Body of pancreas (tissue), 4 donors: Measurements from ENCODE around the gene TMBIM1. TPM values are rescaled to one million over a fixed set of nuclear protein-coding genes. Genes with fewer than 3 reads are reported as not detected.
"Not testable (repeated sequence)": the region's sequence is repeated elsewhere in the genome, so short reads cannot be mapped to it uniquely, and the experiment has no call there.

Experiments
- ATAC-seq: fragments of 150-250 bp; one replicate; pipeline ENCODE4 v1.9.1; 2016
- DNase-seq, 4 donors: peaks; one replicate each; pipeline ENCODE4 v3.0.0-alpha.2; 2019
- H3K27ac ChIP-seq, 4 donors: fragments of 200-600 bp; sonication (generic); 1 replicate in 3 of 4; 2 replicates in 1 of 4; pipeline versions ENCODE4 v1.5.1 to v1.6.1; 2016 to 2019; ENCODE audit warnings: mild to moderate bottlenecking in 1 of 4, mixed read lengths in 1 of 4, moderate library complexity in 1 of 4
- H3K27me3 ChIP-seq, 2 donors: fragments of 200-600 bp; sonication (generic); one replicate each; pipeline ENCODE4 v1.6.0; 2016; ENCODE audit warnings: mild to moderate bottlenecking in 1 of 2
- H3K36me3 ChIP-seq, 2 donors: fragments of 200-600 bp; sonication (generic); replicated peaks in 1 of 2; 2 replicates each; pipeline ENCODE4 v1.5.1; 2016; ENCODE audit warnings: low read depth in 2 of 2; ENCODE audit not compliant: insufficient read depth in 1 of 2
- H3K4me1 ChIP-seq: fragments of 200-600 bp; sonication (generic); one replicate; pipeline ENCODE4 v1.6.0; 2016
- H3K4me3 ChIP-seq, 2 donors: fragments of 200-600 bp; sonication (generic); 1 replicate in 1 of 2; 2 replicates in 1 of 2; pipeline ENCODE4 v1.5.1; 2016 to 2019
- H3K9me3 ChIP-seq, 3 donors: fragments of 200-600 bp; sonication (generic); 1 replicate in 2 of 3; 2 replicates in 1 of 3; pipeline ENCODE4 v1.5.1; 2016
- CTCF ChIP-seq, 7 experiments: fragments of 450-650 bp in 4 of 7; fragments of 200-600 bp in 3 of 7; sonication (generic) in 3 of 7; IDR thresholded peaks; one replicate each; pipeline ENCODE4 v1.5.1; 2016 to 2019; ENCODE audit warnings: antibody characterized with exemption in 7 of 7
- POLR2A ChIP-seq, 3 donors: fragments of 450-650 bp; IDR thresholded peaks; one replicate each; pipeline ENCODE4 v1.6.1; 2016; ENCODE audit warnings: antibody characterized with exemption in 3 of 3, mild to moderate bottlenecking in 2 of 3
- WGBS, 2 donors: methylation state at CpG; one replicate each; pipeline ENCODE4 v1.1.5; 2017; 5-methylcytosine and 5-hydroxymethylcytosine counted together
- intact Hi-C: fragments of 100-400 bp; cut with DNase I; formaldehyde crosslinking; loops from one replicate; pipeline ENCODE4 v1.15.1; 2023
- total RNA-seq, 2 donors: library from RNA; depleted of rRNA; stranded (reverse); fragments of >200 nt; gene quantifications; one replicate each; pipeline ENCODE4 v1.1.0, GENCODE V29; 2016

TMBIM1 gene
- total RNA-seq, 2 donors from 2014 or later = 125 to 148 TPM

DNA sequence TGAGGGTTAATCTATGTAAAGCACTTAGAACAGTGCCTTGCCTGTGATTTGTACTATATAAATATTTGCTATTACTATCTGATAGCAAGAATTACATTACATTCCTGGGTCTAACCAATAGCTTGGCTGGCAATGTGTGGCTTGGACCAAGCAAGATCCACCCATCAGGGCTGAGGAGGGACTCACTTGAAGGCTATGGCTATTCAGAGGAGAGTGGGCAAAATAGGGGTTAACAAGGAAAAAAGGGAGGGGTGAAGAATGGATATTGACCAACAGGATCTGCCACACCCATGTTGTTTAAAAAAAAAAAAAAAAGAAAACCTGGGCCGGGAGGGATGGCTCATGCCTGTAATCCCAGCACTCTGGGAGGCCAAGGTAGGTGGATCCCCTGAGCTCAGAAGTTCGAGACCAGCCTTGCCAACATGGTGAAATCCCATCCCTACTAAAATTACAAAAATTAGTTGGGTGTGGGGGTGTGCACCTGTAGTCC, 20.0 kb upstream of the TMBIM1 start:
- no peaks in the 10 kb centered on the region for H3K36me3 ChIP-seq
- H3K27ac ChIP-seq = peak overlapping the region in 3 of 4 donors; percentile 52 to 78 (median 53)
- DNase-seq = peak in 1 of 4 donors; percentile 12
- H3K27me3 ChIP-seq = no peaks in the 10 kb centered on the region
- ATAC-seq = peak; percentile 53
- WGBS, 2 donors = 49 to 51% methylated on average over 2 of the region's 2 CpGs
- no peaks in the 10 kb centered on the region for H3K9me3 ChIP-seq
- TF ChIP-seq CTCF (IDR thresholded peaks at IDR 0.05) = no peak
- TF ChIP-seq POLR2A (IDR thresholded peaks at IDR 0.05) = no peak
- peaks cover 33% of the 10 kb centered on the region for H3K4me1 ChIP-seq
- intact Hi-C loops = no loop called here
- no peak overlapping the region for H3K4me3 ChIP-seq

GRCh38 chr2:218311541-218312266, 19.4 kb upstream of the TMBIM1 start:
- H3K36me3 ChIP-seq, H3K9me3 ChIP-seq, H3K27me3 ChIP-seq, intact Hi-C loops, H3K4me3 ChIP-seq, DNase-seq, ATAC-seq: not testable (repeated sequence)
- Histone ChIP-seq H3K4me1 (peaks cover 33% of the 10 kb centered on the region), H3K27ac (peak overlapping the region in 3 of 4 donors; percentile 52 to 78 (median 53))
- 41 to 46% methylated on average over 11 of the region's 11 CpGs for WGBS, 2 donors

DNA sequence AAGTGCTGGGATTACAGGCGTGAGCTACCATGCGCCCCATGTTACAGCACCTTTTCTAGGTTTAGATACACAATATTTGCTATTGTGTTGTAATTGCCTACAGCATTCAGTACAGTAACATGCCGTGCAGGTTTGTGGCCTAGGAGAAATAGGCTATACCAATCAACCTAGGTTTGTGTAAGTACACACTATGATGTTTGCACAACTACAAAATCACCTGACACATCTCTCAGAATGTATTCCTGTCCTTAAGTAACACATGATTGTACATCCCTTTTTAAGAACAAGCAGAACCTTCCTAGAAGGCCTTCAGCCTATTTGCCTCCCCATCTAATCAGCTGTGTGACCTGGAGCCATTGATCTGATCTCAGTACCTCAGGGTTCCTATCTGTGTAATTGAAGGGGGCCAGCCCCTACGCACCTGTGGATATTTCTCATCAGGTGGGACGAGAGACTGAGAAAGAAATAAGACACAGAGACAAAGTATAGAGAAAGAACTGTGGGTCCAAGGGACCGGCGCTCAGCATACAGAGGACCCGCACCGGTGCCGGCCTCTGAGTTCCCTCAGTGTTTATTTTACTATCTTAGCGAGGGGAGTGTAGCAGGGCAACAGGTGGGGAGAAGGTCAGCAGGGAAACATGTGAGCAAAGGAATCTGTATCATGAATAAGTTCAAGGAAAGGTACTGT, 18.7 kb upstream of the TMBIM1 start:
- intact Hi-C loops = no loop called here
- DNase-seq = peak in 1 of 4 donors; percentile 39
- no peak for TF ChIP-seq POLR2A (IDR thresholded peaks at IDR 0.05)
- TF ChIP-seq CTCF (IDR thresholded peaks at IDR 0.05) = no peak
- no peaks in the 10 kb centered on the region for H3K36me3 ChIP-seq
- H3K9me3 ChIP-seq = no peaks in the 10 kb centered on the region
- 34 to 36% methylated on average over 11 of the region's 11 CpGs for WGBS, 2 donors
- no peak overlapping the region for H3K4me3 ChIP-seq
- peak overlapping the region in 3 of 4 donors; percentile 43 to 78 (median 52) for H3K27ac ChIP-seq
- no peaks in the 10 kb centered on the region for H3K27me3 ChIP-seq
- peaks cover 37% of the 10 kb centered on the region for H3K4me1 ChIP-seq
- peak; percentile 41 for ATAC-seq

- intact Hi-C loops = no loop called here
- DNase-seq = no peak
Observed at GRCh38 chr2:218307415-218308090, 15.2 kb upstream of the TMBIM1 start.

More at GRCh38 chr2:218307415-218308090, 15.2 kb upstream of the TMBIM1 start:
- no peaks in the 10 kb centered on the region for H3K9me3 ChIP-seq
- no peak for ATAC-seq
- no peaks in the 10 kb centered on the region for H3K27me3 ChIP-seq
- peaks cover 31% of the 10 kb centered on the region for H3K4me1 ChIP-seq
- H3K36me3 ChIP-seq = no peaks in the 10 kb centered on the region
- H3K27ac ChIP-seq = no peak overlapping the region
- no peak overlapping the region for H3K4me3 ChIP-seq
- WGBS, 2 donors = 72 to 76% methylated on average over 6 of the region's 6 CpGs
- TF ChIP-seq POLR2A (IDR thresholded peaks at IDR 0.05) = no peak
- no peak for TF ChIP-seq CTCF (IDR thresholded peaks at IDR 0.05)
